GM21737 (cell line): ENCODE data around the gene HHAT.
"Not testable (repeated sequence)": the region's sequence is repeated elsewhere in the genome, so short reads cannot be mapped to it uniquely, and the experiment has no call there.

Experiments used
- ATAC-seq: cut with Tn5 transposase; IDR thresholded peaks from one replicate; pipeline ENCODE4 v1.9.1; 2021; ENCODE audit warnings: mild to moderate bottlenecking, moderate library complexity; ENCODE audit not compliant: unreplicated experiment

Gene HHAT

DNA sequence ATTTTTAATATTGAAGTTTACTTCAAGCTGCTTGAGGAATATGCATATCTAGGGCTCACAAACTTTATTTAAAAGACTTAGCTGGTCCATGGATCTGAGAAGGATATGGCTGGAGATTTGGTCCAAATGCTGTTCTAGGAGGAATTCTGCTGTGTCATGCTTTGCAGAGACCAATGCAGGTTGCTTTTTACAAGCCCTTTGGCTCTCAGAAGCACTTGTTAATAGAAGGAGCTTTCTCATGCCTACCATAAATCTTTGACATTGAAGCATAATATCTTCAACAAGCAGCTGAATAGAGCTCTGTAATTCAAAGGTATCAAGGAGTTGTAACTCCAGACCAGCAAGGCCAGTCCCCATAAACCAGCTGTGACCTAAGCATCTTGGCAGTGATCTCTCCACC is 299.1 kb downstream of the HHAT start:
- no peak for ATAC-seq

- no peak for ATAC-seq
These were observed 300.6 kb downstream of the HHAT start for GRCh38 chr1:210629276-210629675.

DNA sequence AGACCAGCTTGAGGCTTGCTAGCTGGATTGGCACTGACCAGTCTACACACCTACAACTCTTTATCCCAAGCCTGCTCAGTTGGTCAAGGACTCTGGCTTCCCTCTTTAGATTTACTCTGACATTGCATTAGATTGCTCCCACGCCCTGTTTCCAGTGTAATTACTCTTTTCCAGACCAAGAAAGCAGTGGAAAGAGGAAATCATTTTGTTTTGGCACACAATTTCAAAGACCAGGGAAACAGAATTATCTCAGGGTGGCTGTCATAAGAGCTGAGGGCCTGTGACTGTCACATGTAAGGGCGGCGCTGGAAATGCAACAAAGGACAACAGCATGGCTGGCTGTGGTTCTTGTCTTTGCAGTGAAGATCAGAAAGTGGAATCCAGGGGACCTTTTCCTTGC is 302.7 kb downstream of the HHAT start:
- ATAC-seq: no peak

DNA sequence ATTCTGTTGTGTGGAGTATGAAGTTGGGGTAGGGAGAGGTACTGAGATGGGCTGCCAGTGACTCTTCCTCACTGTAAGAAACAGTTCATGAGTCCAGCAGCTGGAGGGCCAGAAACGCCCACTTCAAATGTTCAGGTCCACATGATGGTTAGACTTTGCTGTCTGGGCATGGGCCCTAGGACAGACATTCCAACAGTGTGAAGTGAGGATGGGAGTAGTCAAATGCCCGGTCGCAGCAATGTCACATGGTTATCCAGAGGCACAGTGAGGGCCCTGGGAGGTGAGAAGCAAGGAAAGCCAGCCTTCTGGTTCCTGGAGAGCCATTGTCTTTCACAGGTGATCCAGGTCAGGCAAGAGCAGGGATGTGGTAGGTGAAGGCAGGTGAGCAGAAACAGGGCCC is 304.4 kb downstream of the HHAT start:
- ATAC-seq: no peak

- ATAC-seq: no peak
These were observed 304.9 kb downstream of the HHAT start for GRCh38 chr1:210633636-210634035.

DNA sequence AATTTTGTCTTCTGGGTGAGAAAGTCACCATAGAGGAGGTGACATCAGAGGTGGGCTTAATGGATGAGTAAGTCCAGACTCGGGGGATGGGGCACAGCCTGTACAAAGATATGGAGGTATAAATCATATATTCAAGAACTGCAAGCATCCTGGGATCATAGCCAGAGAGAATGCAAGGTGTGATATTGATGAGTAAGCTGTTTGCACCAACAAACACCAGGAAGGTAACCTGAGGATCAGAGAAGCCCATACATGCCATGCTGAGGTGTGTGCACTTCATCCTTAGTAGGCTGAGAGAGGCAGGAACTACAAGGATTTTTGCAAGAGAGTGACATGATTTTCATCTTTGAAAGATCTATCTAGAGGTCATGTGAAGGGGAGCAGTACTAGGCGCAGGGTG is 306.4 kb downstream of the HHAT start:
- ATAC-seq: no peak

GRCh38 chr1:210641582-210641981 is 312.9 kb downstream of the HHAT start:
- no peak for ATAC-seq

DNA sequence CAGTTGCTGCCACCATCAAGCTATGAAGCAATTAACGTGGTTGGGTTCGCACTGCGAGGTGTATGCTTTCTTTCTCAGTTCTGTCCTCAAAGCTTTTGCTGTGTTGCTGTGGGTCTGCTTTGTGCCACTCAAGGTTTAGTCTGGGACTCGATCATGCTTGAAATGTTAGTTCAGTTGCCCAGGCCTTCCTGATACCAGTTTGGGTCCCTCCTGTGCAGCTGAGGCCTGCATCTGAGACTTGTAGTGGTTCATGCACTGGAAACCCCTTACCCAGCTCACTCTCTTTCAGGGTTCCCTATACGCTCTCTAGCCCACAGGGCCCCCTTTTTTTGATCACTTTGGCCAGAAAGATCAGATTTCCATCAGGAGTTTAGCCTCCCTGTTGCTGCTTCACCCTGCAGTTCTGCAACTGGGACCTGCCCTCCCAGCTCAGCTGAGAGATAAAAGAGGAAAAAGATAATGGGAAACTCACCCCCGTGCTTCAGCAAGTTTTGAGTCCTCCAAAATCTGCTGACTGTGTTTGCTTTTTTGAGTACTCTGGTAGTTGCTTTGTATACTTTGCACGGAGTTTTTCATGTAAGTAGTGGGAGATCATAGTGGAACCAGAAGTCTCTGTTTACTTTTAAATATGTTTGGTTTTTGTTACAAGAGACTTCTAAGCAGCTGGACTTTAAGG is 317.0 kb downstream of the HHAT start:
- no peak for ATAC-seq

GRCh38 chr1:210646258-210646616 is 317.5 kb downstream of the HHAT start:
- no peak for ATAC-seq

DNA sequence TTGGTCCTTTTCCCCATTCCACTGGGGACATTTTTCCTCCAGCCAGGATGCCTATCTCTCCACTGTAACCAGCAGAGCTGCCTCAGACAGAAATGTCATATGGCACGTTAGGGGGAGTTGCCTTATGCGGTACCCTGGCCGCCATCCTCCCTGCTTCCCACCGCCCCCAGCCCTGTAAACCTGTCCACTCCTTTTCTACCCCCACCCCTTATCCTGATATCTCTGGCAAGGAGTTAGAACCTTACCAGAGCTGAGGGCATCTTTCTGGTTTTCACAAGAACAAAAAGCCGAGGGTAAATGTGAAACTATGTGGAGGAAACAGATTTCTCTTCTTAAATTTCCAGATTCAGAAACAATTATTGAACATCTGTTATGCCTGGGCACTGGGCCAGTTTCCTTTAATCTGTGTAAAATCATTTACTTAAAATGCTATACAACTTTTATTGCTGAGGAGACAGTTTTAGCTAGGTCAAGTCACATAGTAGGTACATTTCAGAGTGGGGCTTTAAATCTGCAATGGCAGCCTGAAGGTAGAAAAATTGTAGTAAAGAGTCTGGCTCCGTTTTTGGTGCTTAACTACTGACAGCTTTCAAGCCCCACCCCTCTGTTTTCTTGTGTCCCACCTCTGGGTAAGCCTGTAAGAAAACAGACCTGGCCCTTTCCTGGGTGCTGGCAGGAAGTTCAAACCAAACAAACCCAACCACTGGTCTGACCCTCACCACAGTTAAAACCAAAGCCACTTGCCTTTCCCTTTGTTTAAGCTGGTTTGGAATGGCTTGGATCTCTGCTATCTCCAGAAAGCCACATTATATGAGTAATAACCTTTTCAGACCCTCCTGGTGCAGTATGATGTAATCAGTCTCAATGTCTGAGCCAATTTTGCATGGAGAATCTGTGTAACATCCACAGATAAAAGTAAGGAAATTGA is 319.0 kb downstream of the HHAT start:
- ATAC-seq: no peak

DNA sequence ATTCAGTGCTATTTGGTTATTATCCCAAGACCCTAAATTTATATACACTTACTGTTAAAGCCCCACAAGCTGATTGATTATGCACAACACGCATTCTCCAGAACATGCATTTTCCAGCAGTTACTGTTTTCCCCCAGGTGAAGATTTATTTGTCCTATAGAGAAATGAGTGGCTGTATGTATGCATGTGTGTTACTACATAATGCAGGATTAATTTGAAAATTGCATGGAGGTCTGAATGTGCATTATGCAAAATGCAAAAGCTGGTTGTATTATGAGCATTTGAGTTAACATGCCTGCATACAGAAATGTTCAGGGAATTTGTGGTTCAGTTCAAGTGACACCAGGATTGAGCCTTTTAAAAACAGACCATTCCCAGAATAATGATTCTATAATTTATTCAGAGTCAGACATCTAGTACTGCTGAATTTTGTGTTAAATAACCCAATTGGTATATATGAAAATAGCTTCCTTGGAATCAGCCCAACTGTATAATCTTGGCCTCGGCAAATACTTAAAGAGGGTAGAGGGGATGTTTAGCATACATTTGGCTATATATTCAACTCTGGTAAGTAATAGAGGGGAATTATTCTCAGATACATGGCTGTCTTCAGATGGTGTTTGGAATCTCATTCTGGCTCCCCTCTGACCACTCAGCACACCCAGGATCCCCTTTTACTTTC is 320.0 kb downstream of the HHAT start:
- ATAC-seq: no peak

DNA sequence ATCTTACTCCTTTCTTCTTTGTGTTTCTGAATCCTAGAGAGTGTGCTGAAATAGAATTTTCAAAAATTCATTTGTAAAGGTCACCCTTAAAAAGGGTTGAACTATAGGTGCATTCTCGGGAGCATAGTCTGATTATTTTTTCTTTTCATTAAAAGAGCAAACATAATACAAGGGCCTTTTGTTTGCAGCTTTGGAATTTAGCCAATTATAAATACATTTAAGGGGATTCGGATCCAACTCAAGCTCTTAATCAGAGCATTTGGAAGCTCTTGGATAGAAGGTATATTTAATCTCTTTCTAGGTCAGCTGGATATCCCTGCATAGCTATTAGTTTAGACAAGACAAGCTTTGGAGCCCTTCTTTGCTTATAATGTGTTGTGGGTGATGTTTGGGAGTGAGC is 321.7 kb downstream of the HHAT start:
- no peak for ATAC-seq

DNA sequence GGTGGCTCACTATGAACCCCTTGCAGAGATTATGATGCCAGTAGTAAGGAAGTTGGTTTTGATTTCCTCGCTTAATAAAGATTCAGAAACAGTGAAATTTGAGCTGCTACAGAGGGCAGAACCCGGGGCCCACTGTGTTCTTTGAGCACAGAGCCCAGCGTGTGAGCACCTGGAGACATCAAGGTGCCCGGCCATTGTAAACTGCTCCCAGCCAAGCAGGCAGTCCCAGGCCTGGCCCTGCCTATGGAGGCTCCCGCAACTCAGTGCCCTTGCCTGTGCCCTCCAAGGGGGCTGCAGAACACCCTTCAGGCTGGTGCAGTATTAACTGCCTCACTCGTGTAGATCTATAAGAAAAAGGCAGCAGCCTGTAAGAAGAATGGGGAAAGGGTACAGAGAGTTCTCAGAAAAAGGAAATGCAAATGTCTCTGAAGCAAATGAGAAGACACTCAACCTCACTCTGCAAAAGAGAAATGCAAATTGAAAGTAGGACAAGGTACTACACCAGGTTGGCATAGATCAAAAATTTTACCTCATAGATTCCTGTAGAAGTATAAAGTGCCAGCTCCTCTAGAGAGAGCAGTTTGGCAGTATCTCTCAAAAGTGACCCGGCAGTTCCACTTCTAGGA is 323.7 kb downstream of the HHAT start:
- no peak for ATAC-seq

- ATAC-seq: no peak
These were observed 325.1 kb downstream of the HHAT start for GRCh38 chr1:210653771-210654170.

DNA sequence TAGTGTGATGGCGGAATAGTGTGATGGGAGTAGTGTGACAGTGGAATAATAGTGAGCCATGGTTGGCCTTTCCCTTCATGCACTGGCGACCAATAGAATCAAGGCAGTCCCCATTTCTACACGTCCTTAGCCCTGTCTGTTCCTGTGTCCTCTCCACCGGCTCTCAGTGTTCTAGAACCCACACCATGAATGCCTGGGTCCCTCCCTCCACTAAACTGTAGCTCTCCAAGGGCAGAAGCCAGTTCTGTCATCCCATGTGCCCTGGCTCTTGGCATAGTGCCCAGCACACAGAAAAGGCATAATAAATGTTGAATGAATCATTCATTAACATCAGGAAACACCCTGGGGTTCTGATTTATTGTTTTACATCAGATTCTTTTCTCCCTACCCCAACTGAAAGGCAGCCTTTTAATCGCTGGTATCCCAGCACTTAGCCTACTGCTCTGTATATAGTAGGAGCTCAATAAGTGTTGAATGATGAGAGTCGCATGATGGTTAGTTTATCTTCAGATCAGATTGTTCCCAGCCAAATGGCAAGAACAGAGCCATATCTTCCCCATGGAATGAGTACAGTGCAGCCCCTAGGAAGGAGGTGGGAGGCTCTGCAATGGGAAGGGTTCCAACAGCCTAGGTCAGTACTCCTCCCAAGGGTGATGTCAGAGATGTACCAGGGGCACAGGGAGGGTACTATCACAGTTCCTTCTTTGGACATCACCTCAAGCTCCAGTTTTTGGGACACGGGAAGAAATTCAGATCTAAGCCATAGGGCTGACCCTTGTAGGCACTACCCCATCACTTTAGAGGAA is 325.7 kb downstream of the HHAT start:
- no peak for ATAC-seq

GRCh38 chr1:210655511-210655910 is 326.8 kb downstream of the HHAT start:
- no peak for ATAC-seq

- no peak for ATAC-seq
These were observed 329.1 kb downstream of the HHAT start for GRCh38 chr1:210657806-210658205.

GRCh38 chr1:210661520-210661919 is 332.8 kb downstream of the HHAT start:
- ATAC-seq: not testable (repeated sequence)

DNA sequence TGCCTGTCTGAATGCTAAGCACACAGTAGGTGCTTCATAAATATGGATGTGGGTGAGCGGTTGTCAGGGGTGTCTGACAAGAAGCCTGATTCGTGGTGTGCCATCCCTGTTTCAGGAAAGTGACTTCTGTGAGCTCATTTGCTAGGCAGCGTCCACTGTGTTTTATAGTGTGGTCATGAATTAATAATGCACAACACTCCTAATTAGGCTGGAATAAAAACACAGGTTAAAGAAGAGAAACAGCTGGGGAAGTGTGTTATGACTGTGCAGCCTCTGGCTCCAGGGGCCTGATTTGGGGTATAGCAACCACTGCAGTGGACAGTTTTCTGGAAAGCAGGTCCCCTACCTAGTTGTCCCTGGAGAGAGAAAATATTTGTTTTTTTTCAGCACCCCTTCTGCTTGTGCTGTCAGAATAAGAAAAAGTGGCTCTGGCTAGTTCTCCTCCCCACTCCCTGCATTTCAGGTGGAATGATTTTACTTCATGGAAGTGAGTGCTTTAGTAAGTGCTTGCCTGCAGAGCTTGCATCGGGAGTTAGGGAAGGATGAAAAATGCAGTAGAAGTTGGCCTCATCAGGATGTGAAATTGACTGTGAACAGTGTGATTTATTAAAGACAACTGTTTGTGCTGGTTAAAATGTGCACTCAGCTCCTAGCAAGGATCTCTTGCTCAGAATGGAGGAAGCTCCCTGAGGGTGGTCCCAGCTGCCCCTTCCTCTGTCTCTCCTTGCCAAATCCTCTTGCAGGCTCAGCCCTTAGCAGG is 333.8 kb downstream of the HHAT start:
- ATAC-seq: no peak
